ENCODE measurements around the gene DTX1.

The DTX1 gene

GRCh38 chr12:113116875-113117274 is 60.3 kb downstream of the DTX1 start:
- no peak for TF ChIP-seq CTCF (IDR thresholded peaks at IDR 0.05)

- TF ChIP-seq CTCF (IDR thresholded peaks at IDR 0.05) = no peak
These were observed 61.6 kb downstream of the DTX1 start for GRCh38 chr12:113118142-113118541.

- TF ChIP-seq CTCF (IDR thresholded peaks at IDR 0.05) = no peak
These were observed 63.6 kb downstream of the DTX1 start for GRCh38 chr12:113119980-113120669.

GRCh38 chr12:113120670-113121370 is 64.3 kb downstream of the DTX1 start:
- TF ChIP-seq CTCF (IDR thresholded peaks at IDR 0.05) = no peak

GRCh38 chr12:113127791-113128199 is 71.3 kb downstream of the DTX1 start:
- no peak for TF ChIP-seq CTCF (IDR thresholded peaks at IDR 0.05)

- no peak for TF ChIP-seq CTCF (IDR thresholded peaks at IDR 0.05)
These were observed 72.5 kb downstream of the DTX1 start for GRCh38 chr12:113128802-113129663.

GRCh38 chr12:113129664-113130456 is 73.3 kb downstream of the DTX1 start:
- no peak for TF ChIP-seq CTCF (IDR thresholded peaks at IDR 0.05)

All from LNCAP (cell line).